HG02642 (cell line): ENCODE data around the gene PAGE2.
"Not testable (repeated sequence)": the region's sequence is repeated elsewhere in the genome, so short reads cannot be mapped to it uniquely, and the experiment has no call there.

ENCODE experiments used
- ATAC-seq: cut with Tn5 transposase; IDR thresholded peaks from one replicate; pipeline ENCODE4 v1.9.1; 2021; ENCODE audit warnings: mild to moderate bottlenecking; ENCODE audit not compliant: unreplicated experiment, poor library complexity

PAGE2 gene

DNA sequence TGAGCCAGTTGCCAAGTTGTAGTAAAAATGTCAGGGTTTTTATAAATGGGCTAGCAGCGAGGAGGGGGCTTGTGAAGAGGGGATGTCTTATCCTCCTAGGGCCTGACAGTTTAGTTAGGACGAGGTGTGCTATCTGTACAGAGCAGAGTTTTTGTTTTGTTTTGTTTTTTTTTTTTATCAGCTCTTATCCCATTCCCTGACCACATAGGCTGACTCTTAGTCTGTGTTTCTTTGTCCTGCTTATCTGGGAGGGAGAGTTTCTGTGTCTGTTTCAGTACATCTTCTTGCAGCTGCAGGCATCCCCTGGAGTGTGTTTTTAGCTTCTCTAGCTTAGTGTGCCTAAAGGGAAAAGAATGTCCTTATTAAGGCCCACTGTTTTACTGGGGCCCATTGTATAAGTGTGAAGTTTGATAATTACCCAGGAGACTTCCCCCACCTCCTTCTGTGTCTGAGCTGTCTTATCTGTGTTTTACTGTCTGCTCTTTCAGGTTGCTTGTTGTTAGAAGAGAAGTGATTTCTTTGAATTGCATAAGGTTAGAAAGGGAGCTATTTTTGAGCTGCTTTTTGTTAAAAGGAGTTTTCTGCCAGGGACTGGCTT is 32.0 kb downstream of the PAGE2 start:
- no peak for ATAC-seq

- no peak for ATAC-seq
Measured at GRCh38 chrX:55123900-55124299, 35.1 kb downstream of the PAGE2 start.

DNA sequence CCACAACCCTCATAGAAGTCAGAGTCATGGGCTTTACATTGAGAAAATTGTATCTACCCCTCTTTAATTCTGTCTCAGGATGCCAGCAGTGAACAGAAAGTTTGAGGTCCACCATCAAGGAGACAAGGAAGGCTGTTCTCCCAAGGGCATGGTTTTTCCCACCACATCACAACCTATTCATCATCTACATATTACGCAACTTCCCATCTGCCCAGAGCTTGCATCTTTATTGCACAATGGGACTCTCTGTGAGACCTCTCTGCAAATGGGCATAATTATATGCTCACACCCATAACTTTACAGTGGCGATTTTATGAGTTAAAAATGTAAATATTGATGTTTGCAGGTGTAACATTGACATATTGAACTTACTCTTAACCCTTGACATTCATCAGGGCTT is 38.9 kb downstream of the PAGE2 start:
- ATAC-seq = no peak

GRCh38 chrX:55129361-55129760 is 40.5 kb downstream of the PAGE2 start:
- ATAC-seq = no peak

- no peak for ATAC-seq
Measured at GRCh38 chrX:55130481-55130880, 41.7 kb downstream of the PAGE2 start.

GRCh38 chrX:55132416-55132815 is 43.6 kb downstream of the PAGE2 start:
- no peak for ATAC-seq

- no peak for ATAC-seq
Measured at GRCh38 chrX:55135171-55135570, 46.4 kb downstream of the PAGE2 start.

GRCh38 chrX:55140800-55141199 is 52.0 kb downstream of the PAGE2 start:
- ATAC-seq = not testable (repeated sequence)
